HG03108 (cell line): Measurements from ENCODE around the gene MDC1.
"Not testable (repeated sequence)": the region's sequence is repeated elsewhere in the genome, so short reads cannot be mapped to it uniquely, and the experiment has no call there.

Experiments
- ATAC-seq: cut with Tn5 transposase; IDR thresholded peaks from one replicate; pipeline ENCODE4 v1.9.1; 2021; ENCODE audit warnings: moderate library complexity; ENCODE audit not compliant: unreplicated experiment

Gene MDC1, protein sequence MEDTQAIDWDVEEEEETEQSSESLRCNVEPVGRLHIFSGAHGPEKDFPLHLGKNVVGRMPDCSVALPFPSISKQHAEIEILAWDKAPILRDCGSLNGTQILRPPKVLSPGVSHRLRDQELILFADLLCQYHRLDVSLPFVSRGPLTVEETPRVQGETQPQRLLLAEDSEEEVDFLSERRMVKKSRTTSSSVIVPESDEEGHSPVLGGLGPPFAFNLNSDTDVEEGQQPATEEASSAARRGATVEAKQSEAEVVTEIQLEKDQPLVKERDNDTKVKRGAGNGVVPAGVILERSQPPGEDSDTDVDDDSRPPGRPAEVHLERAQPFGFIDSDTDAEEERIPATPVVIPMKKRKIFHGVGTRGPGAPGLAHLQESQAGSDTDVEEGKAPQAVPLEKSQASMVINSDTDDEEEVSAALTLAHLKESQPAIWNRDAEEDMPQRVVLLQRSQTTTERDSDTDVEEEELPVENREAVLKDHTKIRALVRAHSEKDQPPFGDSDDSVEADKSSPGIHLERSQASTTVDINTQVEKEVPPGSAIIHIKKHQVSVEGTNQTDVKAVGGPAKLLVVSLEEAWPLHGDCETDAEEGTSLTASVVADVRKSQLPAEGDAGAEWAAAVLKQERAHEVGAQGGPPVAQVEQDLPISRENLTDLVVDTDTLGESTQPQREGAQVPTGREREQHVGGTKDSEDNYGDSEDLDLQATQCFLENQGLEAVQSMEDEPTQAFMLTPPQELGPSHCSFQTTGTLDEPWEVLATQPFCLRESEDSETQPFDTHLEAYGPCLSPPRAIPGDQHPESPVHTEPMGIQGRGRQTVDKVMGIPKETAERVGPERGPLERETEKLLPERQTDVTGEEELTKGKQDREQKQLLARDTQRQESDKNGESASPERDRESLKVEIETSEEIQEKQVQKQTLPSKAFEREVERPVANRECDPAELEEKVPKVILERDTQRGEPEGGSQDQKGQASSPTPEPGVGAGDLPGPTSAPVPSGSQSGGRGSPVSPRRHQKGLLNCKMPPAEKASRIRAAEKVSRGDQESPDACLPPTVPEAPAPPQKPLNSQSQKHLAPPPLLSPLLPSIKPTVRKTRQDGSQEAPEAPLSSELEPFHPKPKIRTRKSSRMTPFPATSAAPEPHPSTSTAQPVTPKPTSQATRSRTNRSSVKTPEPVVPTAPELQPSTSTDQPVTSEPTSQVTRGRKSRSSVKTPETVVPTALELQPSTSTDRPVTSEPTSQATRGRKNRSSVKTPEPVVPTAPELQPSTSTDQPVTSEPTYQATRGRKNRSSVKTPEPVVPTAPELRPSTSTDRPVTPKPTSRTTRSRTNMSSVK (N-terminal part only)

DNA sequence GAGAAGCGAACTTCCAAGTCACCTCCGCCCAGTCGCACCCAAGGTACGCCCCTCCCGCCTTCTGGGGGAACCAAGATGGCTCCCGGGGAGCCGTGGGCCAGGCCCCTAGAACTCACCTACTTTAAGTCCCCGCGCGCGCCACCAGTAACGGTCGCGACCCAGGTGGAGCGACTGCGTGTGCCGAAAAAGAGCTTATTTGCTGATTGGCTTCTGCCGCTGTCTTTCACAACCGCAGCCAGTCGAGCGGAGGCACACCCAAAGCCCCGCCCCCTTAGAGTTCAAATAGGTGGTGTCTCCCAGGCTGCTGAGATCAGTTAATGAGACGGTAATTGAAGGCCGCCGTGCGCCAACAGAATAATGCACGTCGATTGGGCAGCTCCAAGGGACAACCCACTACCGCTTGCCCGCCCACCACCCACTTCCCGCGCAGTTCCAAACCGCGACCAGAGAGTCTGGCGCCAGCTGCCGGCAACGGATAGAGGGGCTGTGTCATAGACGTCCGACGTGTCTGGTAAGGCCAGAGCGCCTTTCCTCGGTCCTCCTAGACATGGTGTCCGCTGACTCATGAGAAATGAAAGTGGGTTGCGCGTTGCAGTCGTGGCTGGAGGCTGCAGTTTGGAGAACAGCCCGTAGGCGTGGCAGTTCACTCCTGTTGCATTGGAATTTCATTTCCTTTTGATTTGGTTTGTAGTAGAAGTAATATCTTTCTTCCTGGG is at the start of gene MDC1:
TSS of gene MDC1 (minus strand) at position 153 of the 716 bp plus-strand sequence. CDS start 2,106 bp downstream, outside the sequence.
- ATAC-seq = peak; percentile 65

DNA sequence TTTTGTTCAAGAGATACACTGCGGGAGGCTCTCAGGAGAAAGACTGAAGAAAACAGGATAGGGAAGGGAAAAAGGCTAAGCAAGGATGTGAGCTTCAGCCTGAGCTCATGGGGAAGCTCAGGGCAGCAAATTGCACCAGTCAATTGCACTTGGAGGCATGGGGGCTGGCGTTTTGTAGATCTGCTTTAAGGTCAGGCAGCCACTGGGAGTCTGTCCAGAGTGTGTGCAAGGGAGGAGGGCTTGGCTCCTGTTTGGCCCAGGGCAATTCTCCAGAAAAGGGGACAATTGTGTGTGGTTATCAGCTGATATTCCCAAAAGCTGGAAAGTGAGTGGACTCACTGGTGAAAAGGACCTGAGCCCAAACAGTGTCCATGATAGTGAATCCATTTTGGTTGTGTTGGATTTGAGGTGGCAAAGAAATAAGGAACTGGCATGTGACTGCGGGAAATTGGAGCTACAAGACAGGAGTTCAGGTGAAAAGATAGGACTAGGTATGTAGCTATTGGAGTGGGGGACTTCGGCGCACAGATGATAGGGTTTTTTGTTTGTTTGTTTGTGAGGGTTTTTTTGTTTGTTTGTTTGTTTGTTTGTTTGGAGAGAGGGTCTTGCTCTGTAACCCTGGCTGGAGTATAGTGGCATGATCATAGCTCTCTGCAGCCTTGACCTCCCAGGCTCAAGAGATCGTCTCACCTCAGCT is 49.5 kb upstream of the MDC1 start:
- ATAC-seq = no peak

DNA sequence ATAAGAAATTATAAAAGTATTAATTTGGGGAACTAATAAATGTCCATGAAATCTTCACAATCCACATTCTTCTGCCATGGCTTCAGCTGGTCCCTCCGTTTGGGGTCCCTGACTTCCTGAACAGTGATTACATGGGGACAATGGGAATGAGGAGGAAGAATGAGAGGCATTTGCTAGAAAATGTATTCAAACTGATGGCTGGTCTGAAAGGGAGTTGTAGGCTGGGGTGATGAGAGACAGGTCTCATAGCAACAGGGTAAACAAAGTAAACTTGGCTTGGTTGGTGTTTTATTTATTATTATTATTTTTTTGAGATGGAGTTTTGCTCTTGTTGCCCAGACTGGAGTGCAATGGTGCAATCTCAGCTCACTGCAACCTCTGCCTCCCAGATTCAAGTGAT is 48.4 kb upstream of the MDC1 start:
- ATAC-seq = not testable (repeated sequence)

DNA sequence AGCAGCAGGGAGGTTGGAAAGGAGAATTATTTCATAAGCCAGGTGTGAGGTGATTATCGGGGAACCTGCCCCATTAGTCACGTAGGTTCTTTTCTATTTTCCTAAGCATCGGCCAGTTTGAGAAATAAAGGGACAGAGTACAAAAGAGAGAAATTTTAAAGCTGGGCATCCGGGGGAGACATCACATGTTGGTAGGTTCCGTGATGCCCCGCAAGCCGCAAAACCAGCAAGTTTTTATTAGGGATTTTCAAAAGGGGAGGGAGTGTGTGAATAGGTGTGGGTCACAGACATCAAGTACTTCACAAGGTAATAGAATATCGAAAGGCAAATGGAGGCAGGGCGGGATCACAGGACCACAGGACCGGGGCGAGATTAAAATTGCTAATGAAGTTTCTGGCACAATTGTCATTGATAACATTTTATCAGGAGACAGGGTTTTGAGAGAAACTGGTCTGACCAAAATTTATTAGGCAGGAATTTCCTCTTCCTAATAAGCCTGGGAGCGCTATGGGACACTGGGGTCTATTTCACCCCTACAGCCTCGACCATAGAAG is 47.5 kb upstream of the MDC1 start:
- ATAC-seq = not testable (repeated sequence)

DNA sequence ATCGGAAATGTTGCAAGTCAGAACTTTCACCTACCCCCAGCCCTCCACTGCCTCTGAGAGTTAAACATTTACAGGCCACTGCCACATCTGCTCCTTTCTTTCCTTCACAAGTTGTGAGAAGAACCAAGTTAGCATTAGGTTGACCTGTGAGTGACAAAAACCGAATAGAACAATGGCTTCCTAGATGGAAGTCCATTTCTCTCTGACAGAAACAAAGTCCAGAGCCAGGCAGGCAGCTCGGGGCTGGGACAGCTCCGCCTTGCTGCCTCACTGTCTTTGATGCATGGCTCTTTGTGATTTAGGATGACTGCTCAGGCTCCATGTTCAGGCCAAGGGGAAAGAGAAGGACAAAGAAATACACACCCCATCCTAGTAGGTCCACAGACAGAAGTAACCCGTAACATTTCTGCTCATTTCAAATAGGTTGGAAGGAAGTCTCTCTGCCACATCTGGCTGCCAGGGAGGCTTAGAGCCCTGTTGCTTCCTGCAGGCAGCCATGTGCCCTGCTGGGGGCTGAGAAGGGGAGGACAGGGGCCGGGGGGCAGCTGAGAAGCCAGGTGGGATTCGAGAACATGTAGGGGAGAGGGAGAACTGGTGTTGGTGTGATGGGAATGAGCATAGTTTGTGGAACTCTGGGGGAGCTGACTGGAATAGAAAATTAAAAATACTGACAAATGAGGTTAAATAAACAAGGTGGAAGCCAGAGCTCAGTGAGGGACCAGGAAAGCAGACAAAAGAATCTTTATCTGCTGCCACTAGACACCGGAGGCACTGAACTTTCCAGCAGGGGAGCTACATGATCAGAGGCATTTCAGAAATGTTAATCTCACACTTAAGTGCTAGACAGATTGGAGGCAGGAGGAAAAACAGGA is 46.8 kb upstream of the MDC1 start:
- peak; percentile 45 for ATAC-seq

DNA sequence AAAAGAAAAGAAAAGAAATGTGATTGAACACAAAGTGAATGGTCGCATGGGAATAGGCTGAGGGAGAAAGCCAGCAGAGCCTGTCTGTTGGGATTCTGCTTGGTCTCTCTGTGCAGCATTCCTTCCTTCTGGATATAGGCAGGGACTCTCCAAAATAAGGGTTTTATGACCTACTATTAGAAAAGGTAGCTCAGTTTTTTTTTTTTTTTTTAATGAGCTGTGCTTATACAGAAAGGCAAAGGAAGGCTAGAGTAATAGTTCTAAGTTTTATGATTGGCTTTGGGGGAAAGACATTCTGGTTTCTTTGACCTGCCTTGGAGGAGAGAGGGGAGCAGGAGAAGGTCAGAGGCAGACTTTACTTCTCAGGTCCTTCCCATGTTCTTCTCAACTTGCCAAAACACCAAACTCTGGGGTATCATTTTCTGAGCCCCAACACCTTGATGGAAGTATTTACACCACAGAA is 46.1 kb upstream of the MDC1 start:
- peak; percentile 1 for ATAC-seq

DNA sequence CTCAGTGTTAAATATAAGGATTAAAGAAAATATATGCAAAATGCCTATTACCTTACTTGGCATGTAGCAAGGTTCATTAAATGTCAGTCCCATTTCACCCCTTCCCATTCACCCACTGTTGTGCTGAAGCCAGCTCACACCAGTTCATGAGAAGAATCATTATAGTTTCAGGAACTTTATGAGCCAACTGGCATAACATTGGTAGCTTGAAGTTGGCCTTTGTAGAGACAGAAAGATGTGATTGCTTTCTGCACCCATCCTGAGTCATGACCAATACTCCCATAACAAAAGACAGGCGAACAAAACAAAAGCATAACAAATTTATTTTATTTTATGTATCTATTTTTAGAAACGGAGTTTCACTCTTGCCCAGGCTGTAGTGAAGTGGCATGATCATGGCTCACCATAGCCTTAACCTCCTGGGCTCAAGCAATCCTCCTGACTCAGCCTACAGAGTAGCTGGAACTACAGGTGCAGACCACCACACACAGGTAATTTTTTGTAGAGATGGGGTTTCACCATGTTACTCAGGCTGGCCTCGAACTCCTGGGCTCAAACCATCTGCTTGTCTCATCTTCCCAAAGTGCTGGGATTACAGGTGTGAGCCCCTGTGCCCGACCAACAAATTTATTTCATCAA is 44.8 kb upstream of the MDC1 start:
- no peak for ATAC-seq

DNA sequence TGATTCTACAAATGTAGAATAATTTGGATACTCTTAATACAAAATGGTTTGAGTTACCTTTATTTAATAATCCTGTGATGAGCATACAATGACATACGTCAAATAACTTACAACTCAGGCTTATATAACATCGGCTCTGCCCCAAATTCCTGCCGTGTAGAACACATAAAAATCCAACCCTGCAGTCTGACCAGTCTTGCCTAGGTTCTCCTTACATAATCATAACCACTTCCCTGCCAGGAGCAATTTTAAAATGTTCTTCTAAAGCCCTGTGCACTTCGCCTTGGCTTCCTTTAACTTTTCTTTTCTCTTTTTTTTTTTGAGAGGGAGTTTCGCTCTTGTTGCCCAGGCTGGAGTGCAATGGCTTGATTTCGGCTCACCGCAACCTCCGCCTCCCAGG is 43.5 kb upstream of the MDC1 start:
- ATAC-seq = no peak

DNA sequence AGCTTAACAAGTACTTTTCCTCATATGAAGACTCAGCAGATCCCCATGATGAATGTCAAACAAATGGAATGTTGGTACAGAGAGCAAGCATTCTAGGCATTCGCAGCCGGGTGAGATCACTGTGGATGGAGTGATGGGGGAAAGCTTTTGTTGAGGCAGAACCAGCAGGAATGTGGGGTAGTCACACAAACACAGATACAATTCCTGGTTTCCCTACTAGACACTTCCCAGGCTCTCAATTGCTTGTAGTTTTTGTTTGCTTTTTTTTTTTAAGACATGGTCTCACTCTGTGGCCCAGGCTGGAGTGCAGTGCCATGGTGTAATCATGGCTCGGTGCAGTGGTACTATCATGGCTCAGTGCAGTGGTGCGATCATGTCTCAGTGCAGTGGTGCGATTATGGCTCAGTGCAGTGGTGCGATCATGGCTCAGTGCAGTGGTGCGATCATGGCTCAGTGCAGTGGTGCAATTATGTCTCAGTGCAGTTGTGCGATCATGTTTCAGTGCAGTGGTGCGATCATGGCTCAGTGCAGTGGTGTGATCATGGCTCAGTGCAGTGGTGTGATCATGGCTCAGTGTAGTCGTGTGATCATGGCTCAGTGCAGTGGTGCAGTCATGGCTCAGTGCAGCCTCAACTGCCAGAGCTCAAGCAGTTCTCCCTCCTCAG is 42.6 kb upstream of the MDC1 start:
- ATAC-seq = no peak

DNA sequence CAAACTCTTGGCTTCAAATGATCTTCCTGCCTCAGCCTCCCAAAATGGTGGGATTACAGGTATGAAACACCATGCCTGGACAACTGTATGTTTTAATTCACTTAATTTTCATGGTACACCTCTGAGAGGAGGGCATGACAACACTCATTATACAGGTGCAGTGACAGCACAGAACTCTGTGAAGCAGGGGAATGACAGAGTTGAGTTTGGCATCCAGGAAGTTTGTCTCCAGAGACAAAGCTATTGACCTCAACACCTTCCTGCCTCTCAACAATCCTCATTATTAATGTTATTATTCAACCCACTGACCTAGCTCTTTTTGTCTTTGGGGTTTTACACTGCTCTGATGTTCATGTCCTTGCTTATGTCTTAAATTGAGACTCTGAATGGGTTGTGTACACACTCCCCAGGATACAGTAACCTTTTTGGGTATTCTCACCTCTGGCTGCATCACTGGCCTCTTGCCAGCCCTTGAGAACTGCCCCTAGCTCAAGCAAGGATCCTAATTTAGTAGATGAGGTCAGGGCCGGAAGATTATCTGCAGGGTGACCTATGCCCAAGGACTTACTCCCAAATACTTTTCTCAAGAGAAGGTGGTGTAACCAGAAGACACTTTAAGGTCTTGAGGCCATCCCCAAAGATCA is 40.3 kb upstream of the MDC1 start:
- no peak for ATAC-seq

DNA sequence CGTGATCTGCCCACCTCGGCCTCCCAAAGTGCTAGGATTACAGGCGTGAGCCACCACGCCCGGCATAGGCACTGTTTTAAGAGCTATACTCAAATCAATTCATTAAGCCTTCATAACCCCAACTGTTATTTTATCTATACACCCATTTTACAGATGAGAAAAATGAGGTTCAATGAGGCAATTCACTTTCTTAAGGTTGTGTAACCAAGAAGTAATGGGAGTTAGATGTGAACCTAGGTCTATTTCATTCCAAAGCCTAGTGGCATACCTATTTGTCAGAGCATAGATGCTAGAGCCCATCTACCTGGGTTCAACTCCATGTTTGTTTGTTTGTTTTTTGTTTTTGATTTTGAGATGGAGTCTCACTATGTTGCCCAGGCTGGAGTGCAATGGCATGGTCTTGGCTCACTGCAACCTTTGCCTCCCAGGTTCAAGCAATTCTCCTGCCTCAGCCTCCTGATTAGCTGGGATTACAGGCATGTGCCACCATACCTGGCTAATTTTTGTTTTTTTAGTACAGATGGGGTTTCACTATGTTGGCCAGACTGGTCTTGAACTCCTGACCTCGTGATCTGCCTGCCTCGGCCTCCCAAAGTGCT is 39.4 kb upstream of the MDC1 start:
- not testable (repeated sequence) for ATAC-seq

DNA sequence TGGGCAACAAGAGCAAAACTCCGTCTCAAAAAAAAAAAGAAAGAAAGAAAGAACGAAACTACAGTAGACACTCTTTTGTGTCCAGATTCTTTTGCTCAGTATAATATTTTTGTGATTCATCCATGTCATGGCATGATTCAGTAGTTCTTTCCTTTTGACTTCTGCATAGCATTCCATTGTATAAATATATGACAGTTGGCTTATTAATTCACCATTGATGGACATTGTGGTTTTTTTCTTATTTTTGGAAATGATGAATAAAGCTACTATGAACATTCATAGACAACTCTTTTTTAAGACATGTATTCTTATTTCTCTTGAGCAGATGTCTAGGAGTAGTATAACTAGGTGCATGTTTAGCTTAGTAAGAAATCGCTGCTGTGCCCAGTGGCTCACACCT is 37.5 kb upstream of the MDC1 start:
- no peak for ATAC-seq

DNA sequence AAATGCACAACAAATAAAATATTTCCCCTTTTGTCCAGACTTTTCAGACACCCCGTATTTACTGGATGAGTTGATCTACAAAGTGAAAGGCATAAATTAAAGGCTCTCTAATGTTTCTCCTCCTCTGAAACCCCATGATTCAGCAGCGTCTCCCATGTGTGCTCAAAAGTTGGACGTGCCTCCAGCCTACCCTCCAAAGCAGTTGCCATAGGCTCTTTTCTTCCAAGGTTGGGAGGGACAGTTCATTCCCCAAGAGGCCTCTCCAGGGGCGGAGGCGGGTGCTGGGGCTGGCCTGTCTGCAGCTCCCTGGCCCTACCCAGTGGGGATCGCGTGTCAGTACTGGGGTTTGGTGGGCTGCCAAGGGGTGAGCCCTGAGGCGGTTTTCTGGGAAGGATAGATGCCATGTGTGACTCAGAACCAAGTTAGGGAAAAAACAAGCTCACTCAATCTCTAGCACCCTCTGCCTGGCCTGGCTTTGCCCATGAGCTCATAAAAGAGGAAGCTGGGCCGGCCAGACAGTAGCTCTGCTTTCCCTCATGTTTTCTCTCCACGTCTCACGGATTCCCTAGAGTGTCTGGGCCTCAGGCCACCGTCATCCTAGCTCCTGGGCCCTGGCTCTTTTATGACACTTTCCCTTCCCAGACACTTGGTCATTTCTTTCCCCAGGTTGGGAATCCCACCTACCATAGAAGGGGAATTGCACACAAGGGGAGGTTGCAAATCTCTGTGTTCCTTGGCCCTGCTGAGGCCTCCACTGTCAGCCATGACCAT is 35.3 kb upstream of the MDC1 start:
- ATAC-seq = no peak

DNA sequence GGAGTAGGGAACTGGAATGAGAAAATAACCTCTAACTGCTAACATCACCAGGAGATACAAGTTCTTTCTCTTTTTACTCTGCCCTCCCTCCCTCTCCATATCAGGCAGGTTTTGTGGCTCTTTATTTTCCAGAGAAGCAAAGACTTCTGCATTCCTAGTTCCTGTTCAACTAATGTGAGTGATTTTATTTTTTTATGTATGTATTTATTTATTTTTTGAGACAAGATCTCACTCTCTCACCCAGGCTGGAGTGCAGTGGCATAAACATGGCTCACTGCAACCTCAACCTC is 33.2 kb upstream of the MDC1 start:
- ATAC-seq = no peak

DNA sequence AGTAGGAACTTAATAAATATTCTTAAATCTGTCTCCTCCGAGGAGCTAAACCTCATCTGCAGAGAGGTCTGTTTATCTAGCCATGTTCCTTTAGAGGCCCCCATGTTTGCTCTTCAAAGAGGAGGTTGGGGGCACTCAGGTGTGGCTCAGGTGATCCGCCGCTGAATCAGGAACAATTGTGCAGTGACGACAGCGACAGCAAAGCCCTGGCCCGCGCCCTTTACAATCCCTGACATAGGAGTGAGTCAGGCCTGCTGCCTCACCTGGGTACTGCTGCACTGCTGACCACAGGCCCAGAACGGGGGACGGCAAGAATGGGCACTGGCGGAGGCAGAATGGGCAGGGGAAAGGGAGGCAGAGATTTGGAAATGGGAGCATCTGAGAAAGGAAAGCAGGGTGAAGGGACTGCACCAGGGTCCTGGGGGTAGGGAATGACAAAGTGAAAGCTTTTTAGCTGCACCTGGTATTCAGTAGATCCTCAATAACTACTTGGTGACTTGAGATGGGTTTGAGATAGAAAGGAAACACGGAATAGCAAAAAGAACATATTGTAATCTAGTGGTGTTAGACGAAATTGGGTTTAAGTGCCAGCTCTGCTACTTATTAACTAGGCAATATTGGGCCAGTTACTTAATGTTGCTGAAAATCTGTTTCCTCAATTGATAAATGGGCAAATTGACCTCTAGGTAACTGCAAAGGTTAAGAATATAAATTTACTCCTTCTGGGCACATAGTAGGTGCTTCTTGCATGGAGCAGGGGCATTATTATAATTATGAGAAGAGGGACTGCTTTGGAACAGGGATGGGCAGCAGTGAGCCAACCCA is 32.7 kb upstream of the MDC1 start:
- ATAC-seq = no peak
